ENCODE results near the gene RHBDF2.

RHBDF2 gene

DNA sequence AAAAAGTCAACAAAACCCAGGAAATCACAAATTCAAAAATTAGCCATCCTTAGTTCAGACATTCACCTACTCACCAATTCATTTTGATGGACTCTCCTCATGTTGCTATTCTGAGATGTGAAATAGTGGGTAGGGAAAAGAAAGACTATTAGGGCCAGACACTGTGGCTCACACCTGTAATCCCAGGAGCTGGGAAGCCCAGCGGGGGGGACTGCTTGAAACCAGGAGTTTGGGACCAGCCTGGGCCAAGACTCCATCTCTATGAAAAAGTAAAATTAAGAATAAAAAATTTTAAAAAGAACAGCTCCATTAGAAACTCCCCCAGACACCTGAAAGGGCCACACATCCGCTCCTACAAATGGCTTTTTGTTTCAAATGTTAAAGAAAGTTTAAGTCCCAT lies 69.7 kb downstream of the RHBDF2 start:
- no peak overlapping the region for H2BK120ac ChIP-seq (ENCODE audit: low read depth, low read length)
- H3K79me1 ChIP-seq (ENCODE audit: low read depth, low read length) = no peaks in the 10 kb centered on the region
- H3K18ac ChIP-seq (ENCODE audit: low read length) = no peak overlapping the region
- no peak overlapping the region for H3K14ac ChIP-seq (ENCODE audit: low read length)
- no peak overlapping the region for H3K9ac ChIP-seq (ENCODE audit: low read depth, low read length, poor library complexity)
- no peak for DNase-seq (ENCODE audit: low spot score)
- H2BK12ac ChIP-seq (ENCODE audit: low read length) = no peak overlapping the region
- H3K4ac ChIP-seq (ENCODE audit: low read length) = no peak overlapping the region
- H3K4me2 ChIP-seq (ENCODE audit: insufficient read depth, low read length, poor library complexity, severe bottlenecking) = no peak overlapping the region
- H3K4me3 ChIP-seq (ENCODE audit: low read length in 2 of 2) = no peak overlapping the region
- H2BK15ac ChIP-seq (ENCODE audit: low read length) = no peak overlapping the region
- H3K27me3 ChIP-seq (ENCODE audit: control insufficient read depth in 3 of 3, insufficient read depth in 3 of 3, low read depth in 1 of 3, low read length in 3 of 3) = no peaks in the 10 kb centered on the region
- H4K91ac ChIP-seq (ENCODE audit: low read depth, low read length, poor library complexity) = no peak overlapping the region
- peaks cover 1 to 19% of the 10 kb centered on the region in 2 donors for H3K36me3 ChIP-seq (replicated peaks in 1 of 2; ENCODE audit: control insufficient read depth in 2 of 2, insufficient read depth in 2 of 2, low read length in 2 of 2)
- WGBS, 2 donors (ENCODE audit: extremely low coverage in 2 of 2, insufficient read length in 2 of 2, insufficient replicate concordance in 1 of 2) = no CpG with 5 or more reads among the region's 2 CpGs
- no peak overlapping the region for H2BK5ac ChIP-seq (ENCODE audit: low read length)
- peaks cover 0 to 4% of the 10 kb centered on the region in 2 donors for H3K4me1 ChIP-seq (ENCODE audit: control insufficient read depth in 2 of 2, insufficient read depth in 1 of 2, low read depth in 1 of 2, low read length in 2 of 2)
- no peak overlapping the region for H3K23ac ChIP-seq (ENCODE audit: low read depth, low read length, poor library complexity)
- H2AFZ ChIP-seq (ENCODE audit: low read length) = no peak overlapping the region
- no peak overlapping the region for H4K8ac ChIP-seq (ENCODE audit: low read depth, low read length)
- H3K27ac ChIP-seq (replicated peaks; ENCODE audit: low read length) = no peak overlapping the region
- H2AK5ac ChIP-seq (ENCODE audit: low read depth, low read length) = no peak overlapping the region
- peaks cover 0 to 5% of the 10 kb centered on the region in 2 donors for H3K9me3 ChIP-seq (replicated peaks in 1 of 2; ENCODE audit: control insufficient read depth in 2 of 2, insufficient read depth in 1 of 2, low read depth in 1 of 2, low read length in 2 of 2)

DNA sequence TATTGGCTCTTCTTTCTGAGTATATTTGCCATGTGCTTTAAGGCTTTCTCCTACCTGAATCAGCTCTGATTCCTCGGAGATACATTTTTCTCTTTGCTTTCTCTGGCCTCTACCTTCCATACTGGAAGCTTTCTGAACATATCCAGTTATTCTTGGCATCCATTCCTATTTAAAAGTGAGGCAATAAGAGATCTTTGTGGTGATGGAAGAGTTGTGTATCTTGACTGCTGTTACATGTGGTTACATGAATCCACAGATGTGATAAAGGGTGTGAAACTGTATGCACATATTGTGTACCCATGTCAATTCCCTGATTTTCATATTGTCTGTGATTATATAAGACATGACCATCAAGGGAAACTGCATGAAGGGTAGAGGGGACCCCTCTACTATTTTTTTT lies 72.7 kb downstream of the RHBDF2 start:
- Histone ChIP-seq H4K8ac (ENCODE audit: low read depth, low read length) (no peak overlapping the region), H3K36me3 (replicated peaks in 1 of 2; ENCODE audit: control insufficient read depth in 2 of 2, insufficient read depth in 2 of 2, low read length in 2 of 2) (peaks cover 0 to 5% of the 10 kb centered on the region in 2 donors), H3K14ac (ENCODE audit: low read length) (no peak overlapping the region), H2BK15ac (ENCODE audit: low read length) (no peak overlapping the region), H2AK5ac (ENCODE audit: low read depth, low read length) (no peak overlapping the region), H2AFZ (ENCODE audit: low read length) (no peak overlapping the region), H4K91ac (ENCODE audit: low read depth, low read length, poor library complexity) (no peak overlapping the region), H3K23ac (ENCODE audit: low read depth, low read length, poor library complexity) (no peak overlapping the region), H3K4ac (ENCODE audit: low read length) (no peak overlapping the region), H3K4me3 (ENCODE audit: low read length in 2 of 2) (no peak overlapping the region), H3K79me1 (ENCODE audit: low read depth, low read length) (no peaks in the 10 kb centered on the region), H2BK5ac (ENCODE audit: low read length) (no peak overlapping the region), H3K27me3 (ENCODE audit: control insufficient read depth in 3 of 3, insufficient read depth in 3 of 3, low read depth in 1 of 3, low read length in 3 of 3) (no peaks in the 10 kb centered on the region), H3K27ac (replicated peaks; ENCODE audit: low read length) (no peak overlapping the region), H3K9ac (ENCODE audit: low read depth, low read length, poor library complexity) (no peak overlapping the region), H2BK120ac (ENCODE audit: low read depth, low read length) (no peak overlapping the region), H3K4me2 (ENCODE audit: insufficient read depth, low read length, poor library complexity, severe bottlenecking) (no peak overlapping the region), H3K9me3 (replicated peaks in 1 of 2; ENCODE audit: control insufficient read depth in 2 of 2, insufficient read depth in 1 of 2, low read depth in 1 of 2, low read length in 2 of 2) (peaks cover 0 to 5% of the 10 kb centered on the region in 2 donors), H3K4me1 (ENCODE audit: control insufficient read depth in 2 of 2, insufficient read depth in 1 of 2, low read depth in 1 of 2, low read length in 2 of 2) (peaks cover 0 to 4% of the 10 kb centered on the region in 2 donors), H3K18ac (ENCODE audit: low read length) (no peak overlapping the region), H2BK12ac (ENCODE audit: low read length) (no peak overlapping the region)
- no peak for DNase-seq (ENCODE audit: low spot score)
- WGBS, 2 donors (ENCODE audit: extremely low coverage in 2 of 2, insufficient read length in 2 of 2, insufficient replicate concordance in 1 of 2) = no CpG with 5 or more reads among the region's 1 CpG

DNA sequence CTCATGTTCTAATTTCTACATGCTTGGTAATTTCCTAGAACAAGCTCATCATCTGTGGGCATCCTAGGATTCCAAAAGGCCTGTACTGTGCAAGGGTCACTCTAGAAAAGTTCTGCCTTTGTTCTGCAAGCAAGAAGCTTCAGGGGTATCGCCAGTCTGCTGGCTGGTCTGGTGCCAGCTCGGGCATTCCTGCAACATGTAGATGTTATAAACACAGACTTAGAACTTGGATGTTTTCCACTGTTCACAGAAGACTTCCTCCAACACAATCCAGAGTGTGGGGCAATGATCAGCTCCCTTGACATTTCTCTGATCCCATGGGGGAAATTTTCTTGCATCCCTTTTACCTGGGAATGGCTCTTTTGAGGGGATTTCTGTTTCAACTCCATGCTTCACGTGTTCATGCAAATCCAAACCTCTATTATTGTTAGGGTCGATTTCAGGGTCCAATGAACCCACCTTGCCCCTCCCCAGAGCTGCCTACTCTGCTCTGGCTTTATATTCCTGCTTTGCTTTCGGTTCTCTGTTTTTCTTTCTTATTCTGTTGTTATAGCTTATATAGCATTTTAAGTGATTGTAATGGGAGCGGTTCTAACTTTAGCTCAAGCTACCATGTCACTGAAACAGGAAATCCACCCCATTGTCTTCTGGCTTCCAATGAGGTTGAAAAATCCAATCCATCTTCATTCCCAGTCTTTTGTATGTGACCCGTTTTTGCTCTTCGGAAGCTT lies 73.6 kb downstream of the RHBDF2 start:
- DNase-seq (ENCODE audit: low spot score) = no peak
- H2BK5ac ChIP-seq (ENCODE audit: low read length) = no peak overlapping the region
- no peak overlapping the region for H3K14ac ChIP-seq (ENCODE audit: low read length)
- no peak overlapping the region for H3K23ac ChIP-seq (ENCODE audit: low read depth, low read length, poor library complexity)
- H2BK15ac ChIP-seq (ENCODE audit: low read length) = no peak overlapping the region
- no CpG with 5 or more reads among the region's 8 CpGs for WGBS, 2 donors (ENCODE audit: extremely low coverage in 2 of 2, insufficient read length in 2 of 2, insufficient replicate concordance in 1 of 2)
- no peak overlapping the region for H3K4ac ChIP-seq (ENCODE audit: low read length)
- no peak overlapping the region for H4K91ac ChIP-seq (ENCODE audit: low read depth, low read length, poor library complexity)
- H3K36me3 ChIP-seq (replicated peaks in 1 of 2; ENCODE audit: control insufficient read depth in 2 of 2, insufficient read depth in 2 of 2, low read length in 2 of 2) = peaks cover 0 to 9% of the 10 kb centered on the region in 2 donors
- no peak overlapping the region for H4K8ac ChIP-seq (ENCODE audit: low read depth, low read length)
- no peak overlapping the region for H3K4me2 ChIP-seq (ENCODE audit: insufficient read depth, low read length, poor library complexity, severe bottlenecking)
- H2BK12ac ChIP-seq (ENCODE audit: low read length) = no peak overlapping the region
- H2AK5ac ChIP-seq (ENCODE audit: low read depth, low read length) = no peak overlapping the region
- H3K4me3 ChIP-seq (ENCODE audit: low read length in 2 of 2) = no peak overlapping the region
- H3K79me1 ChIP-seq (ENCODE audit: low read depth, low read length) = no peaks in the 10 kb centered on the region
- H3K9ac ChIP-seq (ENCODE audit: low read depth, low read length, poor library complexity) = no peak overlapping the region
- H3K27ac ChIP-seq (replicated peaks; ENCODE audit: low read length) = no peak overlapping the region
- no peak overlapping the region for H2AFZ ChIP-seq (ENCODE audit: low read length)
- peaks cover 0 to 9% of the 10 kb centered on the region in 2 donors for H3K9me3 ChIP-seq (replicated peaks in 1 of 2; ENCODE audit: control insufficient read depth in 2 of 2, insufficient read depth in 1 of 2, low read depth in 1 of 2, low read length in 2 of 2)
- H3K4me1 ChIP-seq (ENCODE audit: control insufficient read depth in 2 of 2, insufficient read depth in 1 of 2, low read depth in 1 of 2, low read length in 2 of 2) = peaks cover 0 to 4% of the 10 kb centered on the region in 2 donors
- H2BK120ac ChIP-seq (ENCODE audit: low read depth, low read length) = no peak overlapping the region
- no peaks in the 10 kb centered on the region for H3K27me3 ChIP-seq (ENCODE audit: control insufficient read depth in 3 of 3, insufficient read depth in 3 of 3, low read depth in 1 of 3, low read length in 3 of 3)
- no peak overlapping the region for H3K18ac ChIP-seq (ENCODE audit: low read length)

DNA sequence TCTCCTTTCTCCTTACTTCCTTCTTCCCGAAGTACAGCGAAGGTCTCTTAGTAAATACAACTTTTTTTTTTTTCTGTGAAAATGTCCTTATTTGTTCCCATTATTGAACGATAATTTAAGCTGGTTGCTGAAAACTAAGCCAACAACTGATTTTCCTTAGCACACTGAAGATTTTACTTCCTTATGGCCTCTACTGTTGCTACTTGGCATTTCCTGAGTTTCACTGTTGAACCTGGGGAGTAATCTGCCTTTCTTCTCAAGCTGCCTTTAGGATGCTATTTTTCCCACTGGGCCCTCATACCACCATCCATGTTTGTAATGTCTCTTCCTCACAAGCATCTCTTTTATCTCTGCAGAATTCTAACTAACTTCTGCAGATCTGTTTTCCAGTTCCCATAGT lies 74.4 kb downstream of the RHBDF2 start:
- Histone ChIP-seq H3K27me3 (ENCODE audit: control insufficient read depth in 3 of 3, insufficient read depth in 3 of 3, low read depth in 1 of 3, low read length in 3 of 3) (no peaks in the 10 kb centered on the region), H2BK12ac (ENCODE audit: low read length) (no peak overlapping the region), H3K4me2 (ENCODE audit: insufficient read depth, low read length, poor library complexity, severe bottlenecking) (no peak overlapping the region), H3K23ac (ENCODE audit: low read depth, low read length, poor library complexity) (no peak overlapping the region), H3K9me3 (replicated peaks in 1 of 2; ENCODE audit: control insufficient read depth in 2 of 2, insufficient read depth in 1 of 2, low read depth in 1 of 2, low read length in 2 of 2) (peaks cover 0 to 17% of the 10 kb centered on the region in 2 donors), H3K4me3 (ENCODE audit: low read length in 2 of 2) (no peak overlapping the region), H3K79me1 (ENCODE audit: low read depth, low read length) (no peaks in the 10 kb centered on the region), H4K8ac (ENCODE audit: low read depth, low read length) (no peak overlapping the region), H2AK5ac (ENCODE audit: low read depth, low read length) (no peak overlapping the region), H3K14ac (ENCODE audit: low read length) (no peak overlapping the region), H3K18ac (ENCODE audit: low read length) (no peak overlapping the region), H3K9ac (ENCODE audit: low read depth, low read length, poor library complexity) (no peak overlapping the region), H4K91ac (ENCODE audit: low read depth, low read length, poor library complexity) (no peak overlapping the region), H2AFZ (ENCODE audit: low read length) (no peak overlapping the region), H3K4ac (ENCODE audit: low read length) (no peak overlapping the region), H2BK15ac (ENCODE audit: low read length) (no peak overlapping the region), H3K36me3 (replicated peaks in 1 of 2; ENCODE audit: control insufficient read depth in 2 of 2, insufficient read depth in 2 of 2, low read length in 2 of 2) (peaks cover 0 to 18% of the 10 kb centered on the region in 2 donors), H3K27ac (replicated peaks; ENCODE audit: low read length) (no peak overlapping the region), H2BK120ac (ENCODE audit: low read depth, low read length) (no peak overlapping the region), H2BK5ac (ENCODE audit: low read length) (no peak overlapping the region), H3K4me1 (ENCODE audit: control insufficient read depth in 2 of 2, insufficient read depth in 1 of 2, low read depth in 1 of 2, low read length in 2 of 2) (peaks cover 0 to 4% of the 10 kb centered on the region in 2 donors)
- DNase-seq (ENCODE audit: low spot score) = no peak
- WGBS, 2 donors (ENCODE audit: extremely low coverage in 2 of 2, insufficient read length in 2 of 2, insufficient replicate concordance in 1 of 2) = no CpG with 5 or more reads among the region's 3 CpGs
